SK-N-SH (cell line): ENCODE results near the gene PRELID1.

Experiments used
- CTCF ChIP-seq: fragments of 200-600 bp; sonication (generic); IDR thresholded peaks from 2 replicates; pipeline ENCODE4 v1.6.1; 2017; ENCODE audit warnings: antibody characterized with exemption, mild to moderate bottlenecking, moderate library complexity
- EP300 ChIP-seq, 2 experiments: IDR thresholded peaks; 2 replicates each; pipeline versions ENCODE4 v1.4.0 to v1.6.1; 2012; ENCODE audit warnings: borderline replicate concordance in 1 of 2, low read depth in 1 of 2, low read length in 1 of 2
- JUND ChIP-seq: IDR thresholded peaks from 2 replicates; pipeline ENCODE4 v1.4.0; 2012
- RAD21 ChIP-seq: IDR thresholded peaks from 2 replicates; pipeline ENCODE4 v1.6.1; 2012; ENCODE audit warnings: mild to moderate bottlenecking, low read length
- TF ChIP-seq, protein P1 (sequence below): IDR thresholded peaks from 2 replicates; pipeline ENCODE4 v1.4.0; 2012; ENCODE audit warnings: low read depth, borderline replicate concordance

DNA sequence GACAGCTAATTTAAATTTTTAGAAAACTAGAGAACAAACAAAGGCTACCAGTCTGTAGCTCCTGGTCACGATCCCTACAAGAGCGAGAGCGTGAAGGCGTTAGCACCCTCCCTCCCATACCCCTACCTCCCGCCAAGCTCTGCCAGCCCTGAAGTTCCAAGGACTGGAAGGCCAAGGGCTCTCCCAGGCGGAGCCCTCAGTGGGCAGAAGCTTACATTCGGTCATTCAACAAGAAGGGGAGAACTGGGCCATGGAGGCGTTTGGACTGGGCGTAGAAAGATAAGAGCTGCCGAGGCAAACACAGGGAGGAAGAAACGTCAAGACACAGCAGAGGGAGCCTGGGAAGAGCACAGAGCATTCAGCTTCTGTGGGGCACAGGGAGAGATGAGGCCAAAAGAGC is 5.1 kb downstream of the PRELID1 start:
- TF ChIP-seq, protein P1, sequence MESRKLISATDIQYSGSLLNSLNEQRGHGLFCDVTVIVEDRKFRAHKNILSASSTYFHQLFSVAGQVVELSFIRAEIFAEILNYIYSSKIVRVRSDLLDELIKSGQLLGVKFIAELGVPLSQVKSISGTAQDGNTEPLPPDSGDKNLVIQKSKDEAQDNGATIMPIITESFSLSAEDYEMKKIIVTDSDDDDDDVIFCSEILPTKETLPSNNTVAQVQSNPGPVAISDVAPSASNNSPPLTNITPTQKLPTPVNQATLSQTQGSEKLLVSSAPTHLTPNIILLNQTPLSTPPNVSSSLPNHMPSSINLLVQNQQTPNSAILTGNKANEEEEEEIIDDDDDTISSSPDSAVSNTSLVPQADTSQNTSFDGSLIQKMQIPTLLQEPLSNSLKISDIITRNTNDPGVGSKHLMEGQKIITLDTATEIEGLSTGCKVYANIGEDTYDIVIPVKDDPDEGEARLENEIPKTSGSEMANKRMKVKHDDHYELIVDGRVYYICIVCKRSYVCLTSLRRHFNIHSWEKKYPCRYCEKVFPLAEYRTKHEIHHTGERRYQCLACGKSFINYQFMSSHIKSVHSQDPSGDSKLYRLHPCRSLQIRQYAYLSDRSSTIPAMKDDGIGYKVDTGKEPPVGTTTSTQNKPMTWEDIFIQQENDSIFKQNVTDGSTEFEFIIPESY: no peak
- TF ChIP-seq CTCF (no peak), EP300 (IDR thresholded peaks at IDR 0.05; ENCODE audit: borderline replicate concordance in 1 of 2, low read depth in 1 of 2, low read length in 1 of 2) (no peak), RAD21 (no peak), JUND (no peak)
